ENCODE measurements around the gene NDUFB3. TPM values are rescaled to one million over a fixed set of nuclear protein-coding genes. Genes with fewer than 3 reads are reported as not detected.

The NDUFB3 gene
- total RNA-seq, 1 donor from 2014 or later = 96.0 TPM

- ATAC-seq = peak; percentile 70
Measured at GRCh38 chr2:201130524-201131186, 58.9 kb downstream of the NDUFB3 start.

- no peak for ATAC-seq
Measured at GRCh38 chr2:201132518-201132917, 60.7 kb downstream of the NDUFB3 start.

Other genes with a start within 250 kb of the NDUFB3 start
- 51.1 TPM for gene CLK1, start 207.3 kb upstream of the NDUFB3 start, total RNA-seq
- 22.3 TPM for gene PPIL3, start 182.9 kb upstream of the NDUFB3 start, total RNA-seq
- 23.2 TPM for gene NIF3L1, start 182.6 kb upstream of the NDUFB3 start, total RNA-seq
- 21.8 TPM for gene ORC2, start 108.3 kb upstream of the NDUFB3 start, total RNA-seq
- gene HYCC2, start 330 bp upstream of the NDUFB3 start, total RNA-seq = 16.7 TPM
- 79.0 TPM for gene CFLAR, start 44.2 kb downstream of the NDUFB3 start, total RNA-seq
- gene CASP10, start 111.1 kb downstream of the NDUFB3 start, total RNA-seq = 11.2 TPM
- 22.5 TPM for gene CASP8, start 188.5 kb downstream of the NDUFB3 start, total RNA-seq

All from esophagus mucosa (tissue), 1 donor.